IPS DF 4.7 (cell line): ENCODE results near the gene TMEM163.

Experiments used
- DNase-seq: peaks from one replicate; pipeline ENCODE4 v3.0.0-alpha.2; 2013; ENCODE audit warnings: low spot score; ENCODE audit errors: extremely low read depth

TMEM163 gene

GRCh38 chr2:134458950-134459349 lies 259.9 kb downstream of the TMEM163 start:
- DNase-seq = no peak

GRCh38 chr2:134458473-134458853 lies 260.3 kb downstream of the TMEM163 start:
- no peak for DNase-seq

DNA sequence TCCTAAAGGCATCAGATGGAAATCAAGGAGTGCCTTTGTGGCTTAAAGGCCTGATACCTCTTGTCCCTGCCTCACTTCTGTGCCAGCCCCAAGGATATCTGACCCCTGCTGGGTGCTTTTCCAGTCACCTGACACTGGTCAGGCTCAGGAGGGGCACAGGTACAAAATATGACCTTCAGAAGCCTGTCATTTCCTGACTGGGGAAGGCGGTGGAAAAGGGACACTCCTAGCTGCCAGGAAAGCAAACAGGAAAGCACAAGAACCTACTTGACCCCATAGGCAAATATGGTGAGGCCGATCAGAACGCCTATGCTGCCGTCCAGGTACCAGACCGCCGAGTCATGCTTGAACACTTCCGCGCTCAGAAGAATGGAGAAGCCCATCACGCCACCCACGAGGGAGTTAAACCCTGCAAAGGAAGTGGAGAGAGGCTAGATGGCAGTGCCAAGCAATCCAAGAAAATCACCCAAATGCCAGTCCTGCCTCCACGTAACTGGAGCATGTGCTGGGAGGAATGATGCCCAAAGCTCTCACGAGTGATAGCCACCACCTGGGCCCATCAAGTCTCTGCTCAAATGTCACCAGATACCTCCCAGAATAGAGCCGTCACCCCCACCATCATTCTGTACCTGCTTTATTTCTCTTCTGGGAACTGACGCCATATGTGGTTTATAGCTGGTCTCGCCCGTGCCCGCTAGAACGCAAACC lies 260.9 kb downstream of the TMEM163 start:
- DNase-seq = no peak

DNA sequence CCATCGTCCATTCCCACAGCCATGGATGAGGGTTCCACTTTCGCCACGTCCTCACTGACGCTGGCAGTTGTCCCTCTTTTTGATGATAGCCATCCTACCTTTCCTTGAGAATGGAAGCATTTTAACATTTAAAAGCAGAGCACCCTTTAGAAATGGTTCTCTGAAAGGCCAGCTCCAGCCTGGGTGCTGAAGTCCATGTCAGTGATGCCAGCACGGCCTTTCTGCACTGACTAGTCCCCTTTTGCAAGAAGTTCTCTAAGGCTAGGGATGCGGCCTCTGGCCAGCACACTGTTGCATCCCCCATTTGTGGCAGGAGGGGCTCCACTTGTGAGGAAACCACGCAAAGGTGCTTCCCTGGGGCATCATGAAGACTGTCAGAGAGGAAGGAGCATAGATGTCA lies 261.4 kb downstream of the TMEM163 start:
- DNase-seq = no peak

GRCh38 chr2:134455426-134455825 lies 263.4 kb downstream of the TMEM163 start:
- no peak for DNase-seq

- DNase-seq = no peak
These were observed 263.9 kb downstream of the TMEM163 start for GRCh38 chr2:134454931-134455330.

DNA sequence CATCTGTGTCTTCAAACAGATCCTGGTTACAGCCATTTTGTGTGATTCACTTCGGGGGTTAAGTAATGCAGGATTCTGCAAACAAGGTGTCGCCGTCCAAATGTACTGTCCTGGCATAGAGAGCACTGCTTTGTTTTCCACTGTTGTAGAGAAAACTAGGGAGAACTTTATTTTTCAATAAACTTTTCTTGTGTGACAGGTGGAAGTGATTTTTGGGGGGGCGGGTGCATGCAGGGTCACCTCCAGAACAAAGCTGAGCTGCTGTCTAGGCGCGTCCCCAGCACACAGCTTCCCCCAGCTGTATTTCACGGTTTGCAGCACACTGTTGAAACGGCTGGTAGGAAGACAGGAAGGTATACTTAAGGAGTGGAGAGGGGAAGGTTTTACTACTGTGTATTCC lies 264.4 kb downstream of the TMEM163 start:
- DNase-seq = no peak

- DNase-seq = no peak
These were observed 264.8 kb downstream of the TMEM163 start for GRCh38 chr2:134453973-134454372.

GRCh38 chr2:134453476-134453875 lies 265.3 kb downstream of the TMEM163 start:
- DNase-seq = no peak

DNA sequence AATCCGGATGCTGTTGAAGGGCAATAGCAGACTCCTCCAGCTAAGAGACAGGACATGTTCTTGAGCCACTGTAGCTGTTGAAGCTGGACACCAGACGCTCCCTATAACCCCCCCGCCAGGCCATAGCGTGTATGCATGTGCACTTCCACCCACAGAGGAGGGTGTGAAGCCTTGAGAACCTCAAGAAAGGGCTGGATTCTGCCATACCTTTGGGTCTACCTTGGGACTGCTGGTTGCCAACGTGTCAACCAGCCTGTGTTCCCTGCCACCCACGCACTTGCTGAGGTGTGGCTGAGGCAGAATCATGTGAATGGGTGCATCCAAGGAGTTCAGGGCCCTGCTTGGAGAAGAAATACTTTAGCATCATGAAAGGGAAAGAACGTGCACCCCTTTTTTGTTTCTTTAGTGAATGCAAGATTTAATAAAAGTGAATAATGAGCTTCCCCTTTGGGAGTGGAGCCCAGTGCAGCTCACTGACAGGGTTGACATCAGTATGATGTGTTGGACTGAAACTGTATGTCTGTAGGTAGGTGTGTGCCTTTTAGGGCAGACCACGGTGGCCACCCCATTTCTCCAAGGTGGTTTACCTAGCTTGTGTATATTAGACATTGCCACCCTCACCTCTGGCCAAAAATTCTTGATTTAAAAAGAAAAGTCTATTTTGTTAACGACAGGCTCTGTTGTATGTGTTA lies 266.6 kb downstream of the TMEM163 start:
- DNase-seq = no peak

DNA sequence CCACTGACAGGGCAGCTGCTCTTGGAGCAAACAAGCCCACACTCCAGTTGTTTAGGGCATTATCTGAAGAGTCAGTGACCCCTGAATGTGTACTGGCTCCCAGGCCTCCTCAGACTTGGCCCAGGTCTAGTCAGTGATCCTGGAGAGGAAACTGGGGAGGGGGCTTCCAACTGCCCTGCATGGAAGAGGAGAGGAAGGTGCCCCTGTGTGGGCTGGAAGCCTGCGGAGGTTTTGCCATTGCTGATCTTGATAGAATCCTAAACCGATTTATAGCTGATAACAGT lies 267.5 kb downstream of the TMEM163 start:
- DNase-seq = no peak

DNA sequence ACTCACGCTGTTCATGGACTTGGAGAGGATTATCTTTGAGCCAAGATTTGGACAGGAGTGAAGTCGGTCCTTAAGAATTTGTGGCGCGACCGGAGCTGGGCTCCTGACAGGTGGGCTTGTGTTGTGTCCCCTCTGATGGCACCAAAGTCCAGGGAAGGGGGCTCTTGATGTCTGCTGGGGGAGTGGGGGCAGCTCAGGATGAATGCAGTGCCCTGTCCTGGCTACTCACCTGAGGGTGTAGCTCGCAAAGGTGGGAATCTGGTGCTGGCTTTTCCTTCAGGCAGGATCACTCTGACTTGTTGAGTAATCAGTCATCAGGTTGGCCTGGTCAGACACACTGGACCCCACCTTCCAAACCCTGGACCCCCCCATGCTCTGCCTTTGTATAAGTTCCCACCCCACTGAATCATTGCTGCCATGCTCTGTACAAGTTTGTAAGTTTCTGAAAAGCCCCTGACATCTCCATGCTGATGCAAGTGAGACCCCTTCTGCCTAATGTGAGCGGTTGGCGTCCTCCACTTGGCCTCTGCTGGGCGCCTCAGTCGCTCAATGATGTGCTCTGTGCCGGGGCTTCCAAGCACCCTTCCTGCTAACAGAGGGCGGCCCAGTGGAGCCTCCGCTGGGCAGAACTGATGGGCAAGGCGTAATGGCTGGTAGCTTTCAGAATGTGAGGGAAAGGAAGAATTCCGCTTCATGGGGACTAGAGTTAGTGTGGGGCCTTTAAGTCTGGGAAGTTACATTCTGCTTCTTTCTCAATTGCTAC lies 268.9 kb downstream of the TMEM163 start:
- no peak for DNase-seq

DNA sequence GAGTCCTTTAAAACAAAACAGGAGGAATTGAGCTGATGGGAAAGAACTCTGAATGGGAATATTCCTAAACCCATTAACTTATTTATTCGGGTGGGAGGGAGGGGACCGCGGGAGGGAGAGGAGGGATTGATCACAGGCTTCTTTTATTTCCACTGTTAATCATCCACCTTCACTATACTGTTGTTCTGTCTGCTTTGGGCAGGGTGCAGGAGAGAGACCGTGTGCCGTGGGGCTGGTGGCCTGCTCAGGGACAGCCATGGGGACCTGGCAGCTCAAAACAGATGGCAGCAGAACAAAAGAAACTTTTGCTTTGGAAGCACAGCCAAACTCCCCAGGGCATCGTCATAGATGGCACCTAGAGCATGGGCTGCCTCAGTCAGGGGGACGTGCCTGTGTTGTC lies 269.6 kb downstream of the TMEM163 start:
- no peak for DNase-seq

GRCh38 chr2:134448650-134449049 lies 270.1 kb downstream of the TMEM163 start:
- no peak for DNase-seq

GRCh38 chr2:134447669-134448068 lies 271.1 kb downstream of the TMEM163 start:
- no peak for DNase-seq

GRCh38 chr2:134446383-134447017 lies 272.3 kb downstream of the TMEM163 start:
- no peak for DNase-seq

DNA sequence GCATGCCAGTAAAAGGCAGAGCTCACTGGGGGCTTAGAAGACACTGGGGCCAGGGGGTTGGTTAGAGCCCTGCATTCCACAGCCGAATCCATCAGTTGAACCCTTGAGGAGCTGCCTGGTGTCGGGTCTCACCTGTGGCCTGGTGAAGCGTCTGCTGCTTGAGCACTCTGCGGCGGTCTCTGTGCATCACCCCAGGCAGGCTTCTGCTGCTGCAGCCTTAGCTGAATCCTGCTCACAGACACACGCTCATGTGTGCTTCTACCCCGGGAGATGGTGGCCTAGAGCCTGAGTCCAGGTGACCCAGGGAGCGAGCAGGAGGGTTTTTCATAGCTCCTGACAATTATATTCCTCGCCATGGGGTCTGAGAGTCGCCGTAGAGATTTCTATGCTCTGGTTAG lies 272.8 kb downstream of the TMEM163 start:
- DNase-seq = no peak

DNA sequence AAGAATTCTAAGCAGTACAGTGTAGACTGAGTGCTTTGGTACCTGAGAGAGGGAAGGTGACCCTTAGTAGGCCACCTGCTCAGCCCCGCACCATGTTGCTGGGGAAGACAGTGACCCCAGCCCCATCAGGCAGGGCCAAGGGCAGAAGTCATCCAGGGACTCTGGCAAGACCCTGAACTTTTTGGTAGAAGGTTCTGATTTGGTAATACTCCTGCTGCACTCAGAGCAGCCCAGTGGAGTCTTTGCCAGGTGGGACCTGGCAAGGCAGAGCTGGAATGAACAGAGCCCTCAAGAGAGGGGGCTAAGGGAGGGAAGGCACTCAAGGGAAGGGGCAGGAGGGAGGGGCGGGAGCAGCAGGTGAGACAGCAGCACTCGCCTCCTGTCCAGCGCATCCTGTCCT lies 273.7 kb downstream of the TMEM163 start:
- no peak for DNase-seq

DNA sequence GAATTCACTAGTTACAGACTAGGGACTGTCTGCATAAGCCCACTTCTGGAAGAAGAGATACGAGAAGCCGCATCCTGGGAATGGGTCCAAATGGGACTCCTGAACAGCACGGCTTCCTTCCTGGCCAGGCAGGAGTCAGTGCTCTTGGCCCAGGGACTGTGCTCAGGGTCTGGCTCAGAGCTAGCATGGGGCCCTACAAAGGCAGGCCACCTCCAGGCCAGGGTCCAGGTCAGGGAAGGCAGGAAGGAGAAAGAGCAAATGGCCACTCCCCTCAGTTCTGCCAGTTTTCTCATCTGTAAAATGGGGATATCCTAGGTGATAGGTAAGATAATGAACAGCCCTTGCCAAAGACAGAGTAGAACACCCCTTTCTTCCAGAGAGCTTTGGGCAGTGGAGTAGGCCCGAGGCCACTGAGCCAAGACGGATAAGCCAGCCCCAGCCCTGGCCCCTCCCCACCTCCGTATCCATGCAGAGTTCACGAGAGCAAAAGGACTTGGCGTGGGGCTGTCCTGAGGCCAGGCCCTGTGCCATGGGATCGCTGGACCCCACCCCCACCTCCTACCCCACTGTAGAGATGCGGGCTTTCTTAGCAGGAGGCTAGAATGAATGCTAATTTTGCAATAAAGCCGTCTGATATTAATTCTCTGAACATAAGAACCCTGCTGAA lies 274.9 kb downstream of the TMEM163 start:
- DNase-seq = no peak

DNA sequence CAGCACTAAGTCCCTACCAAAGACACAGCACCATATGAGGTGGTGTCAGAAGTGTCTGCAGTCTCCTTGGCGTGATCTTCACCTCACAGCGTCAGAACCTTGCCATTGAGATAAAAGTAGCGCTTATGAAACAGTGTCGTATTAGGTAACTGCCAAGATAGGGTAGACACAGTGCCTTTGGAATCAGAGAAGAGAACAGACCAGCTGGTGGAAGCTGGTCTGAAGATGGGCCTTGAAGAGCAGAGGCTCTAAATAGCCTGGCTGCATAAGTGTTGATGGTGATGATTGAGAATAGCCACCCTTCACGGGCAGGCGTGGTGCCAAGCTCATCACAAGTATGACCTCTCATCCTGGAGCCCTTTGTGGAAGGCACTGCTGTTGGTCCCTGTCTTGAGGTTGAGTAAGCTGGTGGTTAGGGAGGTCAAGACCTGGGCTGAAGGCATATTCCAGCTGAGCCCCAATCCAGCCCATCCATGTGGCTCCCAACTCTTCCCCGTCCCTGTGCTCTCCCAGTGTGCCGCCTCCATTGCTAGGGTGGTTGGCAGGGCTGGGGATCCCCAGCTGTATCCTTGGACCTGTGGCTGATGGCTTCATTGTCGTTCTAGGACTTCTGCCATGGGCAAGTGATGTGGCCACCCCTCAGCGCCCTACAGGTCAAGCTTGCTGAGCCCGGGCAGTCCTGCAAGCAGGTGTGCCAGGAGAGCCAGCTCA lies 277.5 kb downstream of the TMEM163 start:
- DNase-seq = no peak

DNA sequence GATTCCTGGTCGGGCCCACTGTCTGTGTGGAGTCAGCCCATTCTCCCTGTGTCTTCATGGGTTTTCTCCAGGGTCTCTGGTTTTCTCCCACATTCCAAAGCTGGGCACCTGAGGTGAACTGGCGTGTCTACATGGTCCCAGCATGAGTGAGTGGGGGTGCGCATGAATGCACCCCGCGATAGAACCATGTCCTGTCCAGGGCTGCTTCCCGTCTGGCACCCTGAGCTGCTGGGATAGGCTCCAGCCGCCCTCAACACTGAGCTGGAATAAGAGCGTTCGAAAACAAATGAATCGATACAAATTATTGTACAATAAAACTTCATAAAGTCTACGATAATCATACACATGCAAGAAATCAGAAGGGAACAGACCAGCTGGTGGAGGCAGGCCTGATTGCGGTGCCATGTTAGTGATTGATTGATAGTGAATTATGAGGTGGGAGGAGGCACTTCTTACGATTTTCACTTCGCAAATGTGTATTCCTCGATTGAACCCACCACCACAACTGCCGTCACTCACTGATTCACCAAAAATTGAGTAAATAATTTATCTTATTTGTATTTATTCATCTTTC lies 278.4 kb downstream of the TMEM163 start:
- DNase-seq = no peak
